NCI-H460 (cell line): ENCODE measurements around the gene DNAI7. TPM values are rescaled to one million over a fixed set of nuclear protein-coding genes. Genes with fewer than 3 reads are reported as not detected.

ENCODE experiments used
- DNase-seq: peaks from one replicate; pipeline ENCODE4 v3.0.0-alpha.2; 2016; ENCODE audit warnings: low read depth; ENCODE audit errors: extremely low read depth
- total RNA-seq: library from RNA; depleted of rRNA; stranded (reverse); fragments of >200 nt; shearing (Covaris generic); gene quantifications from 2 replicates; pipeline ENCODE4 v1.2.3, GENCODE V29; 2014

DNAI7 gene
- total RNA-seq, 1 experiment from 2014 or later = not detected

DNA sequence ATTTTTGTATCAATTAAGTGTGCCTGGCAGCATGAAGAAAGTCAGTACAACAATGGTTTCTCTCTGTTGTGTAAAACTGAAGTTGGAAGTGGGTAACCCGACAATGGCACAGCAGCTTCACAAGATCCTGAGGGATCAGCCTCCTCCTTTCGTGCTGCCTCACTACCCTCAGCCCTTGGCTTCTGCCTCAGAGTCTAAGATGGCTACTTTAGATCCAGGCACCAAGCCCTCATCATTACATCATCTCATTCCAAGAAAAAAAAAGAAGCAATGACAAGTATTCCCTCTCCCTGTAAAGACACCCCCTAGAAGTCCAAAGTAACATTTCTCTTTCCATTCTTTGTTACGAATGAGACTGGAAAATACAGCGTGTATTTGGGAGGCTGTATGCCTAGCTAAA, 92.6 kb downstream of the DNAI7 start:
- no peak for DNase-seq

DNA sequence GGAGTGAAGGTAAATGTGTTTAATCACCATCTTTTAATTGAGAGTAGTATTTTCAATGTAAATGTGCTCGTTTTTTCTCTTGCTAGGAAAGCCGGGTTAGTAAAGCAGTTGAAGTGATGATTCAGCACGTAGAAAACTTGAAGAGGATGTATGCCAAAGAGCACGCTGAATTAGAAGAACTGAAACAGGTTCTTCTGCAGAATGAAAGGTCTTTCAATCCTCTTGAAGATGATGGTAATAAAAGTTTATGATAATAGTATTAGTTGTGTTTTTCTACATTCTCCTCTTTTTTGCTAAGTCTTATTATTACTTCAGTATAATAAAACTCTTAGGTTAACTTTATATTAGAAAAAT, 93.9 kb downstream of the DNAI7 start:
- DNase-seq = no peak

DNA sequence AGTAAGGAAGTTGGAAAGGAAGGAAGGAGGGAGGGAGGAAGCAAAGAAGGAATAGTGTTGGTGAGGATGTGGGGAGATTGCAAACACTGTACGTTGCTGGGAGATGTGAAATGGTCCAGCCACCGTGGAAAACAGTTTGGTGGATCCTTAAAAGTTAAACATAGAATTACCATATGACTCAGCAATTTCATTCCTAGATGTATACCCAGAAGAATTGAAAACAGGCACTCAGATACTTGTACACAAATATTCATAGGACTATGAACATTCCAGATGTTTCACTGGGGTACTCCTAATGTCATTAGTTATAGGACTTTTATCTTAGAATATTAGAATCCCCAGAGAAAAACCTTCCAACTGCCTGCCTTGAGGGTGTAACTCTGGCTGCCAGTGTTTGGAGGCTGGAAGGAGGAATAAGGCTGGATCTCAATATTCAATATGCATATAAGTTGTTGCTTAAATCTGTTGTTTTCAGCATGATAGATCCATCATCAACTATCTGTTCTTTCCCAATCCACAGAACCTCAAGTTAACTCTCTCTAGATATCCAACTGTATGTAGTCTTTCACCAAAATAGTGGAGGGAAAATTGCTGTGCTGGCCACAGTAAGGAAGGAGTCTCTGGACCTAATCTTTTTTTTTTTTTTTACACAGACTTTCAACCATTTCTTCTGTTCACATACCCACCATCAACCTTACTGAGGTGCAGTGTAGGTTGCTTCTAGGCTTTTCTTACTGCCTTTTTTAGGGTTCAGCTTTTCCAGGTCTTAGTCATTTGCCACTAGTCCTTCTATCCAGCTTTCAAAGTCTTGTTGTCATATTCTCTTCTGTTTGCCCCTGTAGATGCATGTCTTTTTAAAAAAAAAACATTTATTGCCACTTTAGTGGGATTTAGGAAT, 94.5 kb downstream of the DNAI7 start:
- DNase-seq = no peak

DNA sequence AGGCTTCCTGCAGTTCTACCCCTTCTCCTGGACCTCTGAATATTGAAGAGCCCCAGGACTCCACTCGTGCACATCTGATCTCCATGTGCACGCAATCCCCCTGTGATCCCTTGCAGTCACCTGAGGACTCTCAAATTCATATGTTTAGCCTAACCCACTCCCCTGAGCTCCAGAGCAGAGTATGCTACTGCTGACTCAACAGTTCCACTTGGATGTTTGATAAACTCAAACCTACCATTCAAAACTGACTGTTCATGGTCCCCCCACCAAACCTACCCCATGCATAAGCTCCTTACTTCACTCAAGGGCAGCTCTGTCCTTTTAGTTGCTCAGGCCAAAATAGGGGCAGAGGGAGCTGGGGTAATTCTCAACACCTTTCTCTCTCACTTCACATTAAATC, 96.0 kb downstream of the DNAI7 start:
- no peak for DNase-seq

DNA sequence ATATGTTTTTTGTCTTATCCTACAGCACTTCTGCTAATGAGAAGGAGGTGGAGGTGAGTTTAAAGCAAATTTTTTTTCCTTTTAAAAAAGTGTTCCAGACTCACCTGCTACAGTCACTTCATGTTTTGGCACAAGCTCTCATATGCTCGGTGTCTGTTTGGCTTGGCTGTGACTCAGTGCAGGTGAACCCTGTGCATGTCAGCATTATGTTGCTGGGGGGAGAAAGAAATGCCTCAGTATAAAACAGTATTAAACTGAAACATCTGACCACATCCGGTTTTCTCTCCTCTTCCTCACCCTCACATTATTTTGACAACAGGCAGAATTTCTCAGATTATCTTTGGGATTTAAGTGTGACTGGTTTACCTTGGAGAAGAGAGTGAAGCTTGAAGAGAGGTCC, 105.2 kb downstream of the DNAI7 start:
- DNase-seq = no peak

DNA sequence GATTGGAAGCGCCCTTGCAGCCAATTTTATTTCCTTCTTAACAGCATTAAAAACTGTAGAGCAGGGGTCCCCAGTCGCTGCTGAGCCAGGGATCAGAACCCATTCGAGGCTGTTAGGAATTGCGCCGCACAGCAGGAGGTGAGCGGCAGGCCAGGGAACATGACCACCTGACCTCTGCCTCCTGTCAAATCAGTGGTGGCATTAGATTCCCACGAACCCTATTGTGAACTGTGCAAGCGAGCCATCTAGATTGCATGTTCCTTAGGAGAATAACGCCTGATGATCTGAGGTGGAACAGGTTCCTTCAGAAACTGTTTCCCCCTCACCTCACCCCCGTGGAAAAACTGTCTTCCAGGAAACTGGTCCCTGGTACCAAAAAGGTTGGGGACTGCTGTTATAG, 107.4 kb downstream of the DNAI7 start:
- no peak for DNase-seq

DNA sequence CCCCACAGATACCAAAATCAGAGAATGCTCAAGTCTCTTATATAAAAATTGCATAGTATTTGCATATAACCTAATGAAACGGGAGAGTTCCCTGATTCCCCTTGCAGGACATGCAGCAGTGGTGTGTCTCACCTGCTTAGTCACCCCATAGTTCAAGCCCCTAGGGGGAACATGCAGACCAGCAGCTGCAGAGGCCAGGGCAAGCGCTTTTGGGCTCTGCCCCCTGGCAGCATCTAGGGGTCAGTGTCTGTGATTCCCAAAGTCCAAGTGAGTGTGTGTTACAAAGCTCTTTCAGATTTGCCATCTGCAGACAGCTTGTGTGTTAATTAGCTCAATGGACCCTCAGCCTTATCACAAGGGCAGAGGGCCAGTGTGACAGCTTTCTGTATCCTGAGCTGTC, 110.1 kb downstream of the DNAI7 start:
- no peak for DNase-seq

DNA sequence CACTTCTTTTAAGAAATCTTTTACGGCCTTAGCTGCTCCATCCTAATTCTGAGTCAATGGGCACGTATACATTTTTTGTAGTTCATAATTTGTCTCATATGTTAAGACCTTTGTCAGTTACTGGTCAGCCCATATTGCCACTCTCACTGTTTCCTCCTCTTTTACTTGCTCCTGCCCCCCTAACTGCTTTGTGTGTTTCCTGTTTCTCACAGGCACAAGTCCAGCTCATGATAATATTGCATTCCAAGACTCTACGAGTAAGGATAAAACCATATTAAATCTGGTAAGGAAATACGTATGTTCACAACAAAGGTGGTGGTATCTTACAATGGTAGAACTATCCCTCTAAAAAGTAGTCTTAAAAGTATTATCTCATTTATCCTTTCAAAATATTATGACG, 111.7 kb downstream of the DNAI7 start:
- DNase-seq = no peak

DNA sequence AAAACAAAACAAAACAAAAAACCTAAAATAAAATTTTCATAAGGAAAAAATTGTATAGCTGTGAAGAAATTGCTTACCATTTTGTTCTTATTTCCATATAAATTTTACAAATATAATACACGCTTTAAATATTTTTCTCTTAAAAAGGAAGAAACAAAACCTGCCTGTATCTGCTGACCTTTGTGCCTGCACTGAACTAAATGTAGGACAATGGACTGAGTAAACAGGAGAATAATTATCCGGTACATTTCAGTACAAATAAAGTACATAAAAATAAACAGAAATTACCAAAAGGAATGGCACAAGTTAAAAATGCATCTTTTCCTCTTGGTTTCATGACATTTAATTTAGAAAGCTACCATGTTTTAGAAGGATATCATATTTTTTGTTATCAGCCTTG, 112.3 kb downstream of the DNAI7 start:
- no peak for DNase-seq

DNA sequence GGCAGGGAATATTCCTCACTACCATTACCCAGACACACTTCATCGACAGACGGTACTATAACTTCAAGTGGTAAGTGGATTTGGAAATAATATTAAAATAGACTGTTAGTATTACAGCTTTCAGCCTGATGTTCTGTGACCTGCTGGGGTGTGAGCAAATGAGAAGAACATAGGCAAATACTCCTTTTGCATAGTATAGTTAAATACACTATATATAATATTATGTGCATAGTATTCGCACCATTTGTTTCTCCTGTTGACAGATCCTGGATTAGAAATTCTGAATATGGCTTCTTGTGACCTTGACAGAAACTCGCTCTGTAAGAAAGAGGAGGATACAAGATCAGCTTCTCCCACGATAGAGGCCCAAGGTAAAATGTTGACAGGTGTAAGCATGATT, 115.6 kb downstream of the DNAI7 start:
- no peak for DNase-seq

DNA sequence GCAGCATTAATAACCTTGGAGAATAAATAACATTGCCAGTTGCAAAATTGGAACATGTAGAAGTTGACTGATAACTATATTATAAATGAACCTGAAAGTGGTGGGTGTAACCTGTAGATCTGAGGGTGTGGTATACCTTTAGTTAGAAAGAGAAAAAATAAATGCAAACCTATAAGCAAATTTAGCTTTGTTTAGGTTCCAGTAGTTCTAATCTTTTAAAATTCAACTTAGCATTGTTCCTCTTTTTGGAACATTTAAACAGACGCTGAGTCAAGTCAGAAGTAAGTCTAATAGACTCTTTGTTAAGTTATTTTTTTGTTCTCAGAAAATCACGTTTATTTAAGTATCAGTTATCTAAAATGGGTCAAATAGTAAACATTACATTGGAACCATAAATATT, 120.0 kb downstream of the DNAI7 start:
- no peak for DNase-seq

DNA sequence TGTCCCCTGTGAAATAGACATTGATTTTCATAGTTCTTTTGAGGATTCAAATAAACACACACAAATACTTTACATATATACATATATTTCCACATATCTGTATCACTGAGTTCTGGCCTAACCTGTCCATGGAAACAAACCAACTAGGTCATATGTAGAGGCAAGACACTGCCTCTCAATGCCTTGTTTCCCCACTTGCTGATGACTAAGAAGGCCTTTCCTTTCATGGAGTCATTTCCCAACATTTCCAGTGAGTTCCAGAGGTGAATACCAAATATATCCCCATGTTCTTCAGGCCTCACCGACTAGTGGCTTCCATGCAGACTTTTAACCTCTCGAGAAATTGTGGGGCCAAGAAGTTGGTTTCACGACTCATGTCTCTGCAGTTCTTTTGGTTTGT, 120.8 kb downstream of the DNAI7 start:
- DNase-seq = no peak

DNA sequence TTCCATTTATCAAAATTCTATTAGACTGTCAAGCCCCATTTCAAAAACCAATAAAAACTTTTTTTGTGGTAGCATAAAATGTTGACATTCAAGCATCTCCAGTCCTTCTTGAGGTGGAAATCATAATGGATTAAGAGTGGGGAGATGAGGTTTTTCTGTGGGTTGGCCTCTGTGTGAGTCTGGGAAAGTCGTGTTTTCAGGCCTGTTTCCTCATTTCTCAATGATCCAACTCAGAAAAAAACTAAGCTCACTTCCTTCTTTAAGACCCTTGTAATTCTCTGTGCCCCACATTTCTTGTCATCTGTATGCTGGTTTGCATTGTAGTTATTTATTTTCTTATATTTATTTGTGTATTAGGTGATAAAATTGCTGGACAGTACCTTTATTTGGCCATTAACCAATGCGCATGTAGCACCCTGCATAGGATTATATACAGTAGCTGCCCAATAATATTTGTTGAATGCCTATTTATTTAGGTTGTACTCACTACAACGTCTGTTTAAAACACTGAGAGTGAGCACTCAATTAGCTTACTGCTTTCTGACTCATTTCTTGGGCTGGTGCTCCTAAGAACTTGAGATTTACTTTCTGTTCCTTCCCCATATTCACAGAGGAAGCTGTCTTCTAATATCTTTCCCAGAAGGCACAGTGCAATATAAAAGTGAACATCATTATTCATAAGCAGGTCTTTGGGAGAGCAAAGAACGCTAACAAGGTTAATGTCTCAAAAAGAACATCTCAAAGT, 121.9 kb downstream of the DNAI7 start:
- no peak for DNase-seq

DNA sequence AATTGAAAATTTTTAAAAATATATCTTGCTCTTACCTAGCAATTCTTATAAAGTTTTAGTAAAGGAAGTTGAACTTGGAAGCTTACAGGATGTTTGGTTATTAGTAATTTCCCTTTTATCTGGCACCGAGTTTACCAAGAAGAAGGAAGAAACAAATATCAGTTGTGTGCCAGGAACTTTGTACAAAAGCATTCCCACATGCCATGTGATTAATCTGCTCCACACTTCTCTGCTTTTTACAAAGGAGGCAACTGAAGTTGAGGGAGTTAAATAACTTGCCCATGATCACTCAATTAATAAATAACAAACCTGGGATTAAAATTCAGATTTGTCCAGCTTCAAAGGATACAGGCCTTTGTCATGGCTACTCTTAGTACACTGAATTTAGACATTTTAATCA, 123.6 kb downstream of the DNAI7 start:
- DNase-seq = no peak

DNA sequence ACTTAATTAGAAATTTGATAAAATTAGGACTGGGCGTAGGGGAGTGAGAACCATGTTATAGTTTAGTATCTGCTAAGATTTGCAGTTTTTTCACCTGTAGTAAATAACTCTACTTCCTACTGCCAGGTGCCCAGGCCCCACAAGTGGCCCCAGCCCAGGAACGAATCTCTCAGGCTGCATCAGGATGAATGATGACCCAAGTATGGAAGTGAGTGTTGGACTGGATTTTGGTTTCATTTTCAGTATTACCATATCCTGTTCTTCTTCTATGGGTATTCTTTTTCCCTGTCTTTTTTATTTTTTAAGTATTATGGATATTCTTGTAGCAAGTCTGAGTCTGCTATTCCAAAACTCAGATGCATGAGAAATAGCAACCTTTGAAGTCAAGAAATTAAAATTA, 125.7 kb downstream of the DNAI7 start:
- no peak for DNase-seq

DNA sequence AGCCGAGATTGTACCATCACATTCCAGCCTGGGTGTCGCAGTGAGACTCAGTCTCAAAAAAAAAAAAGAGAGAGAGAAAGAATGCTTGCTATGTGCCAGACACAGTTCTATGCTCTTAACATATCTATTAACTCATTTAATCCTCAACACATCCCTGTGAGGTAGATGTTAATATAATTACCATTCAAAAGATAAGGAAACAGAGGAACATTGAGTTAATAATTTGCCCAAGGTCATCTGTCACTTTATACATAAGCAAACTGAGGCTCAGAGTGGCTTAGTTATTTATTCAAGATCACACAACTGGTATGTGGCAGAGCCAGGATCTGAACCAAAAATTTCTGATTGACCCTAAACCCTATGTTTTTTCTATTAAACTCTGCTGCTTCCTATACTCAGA, 129.9 kb downstream of the DNAI7 start:
- DNase-seq = no peak

DNA sequence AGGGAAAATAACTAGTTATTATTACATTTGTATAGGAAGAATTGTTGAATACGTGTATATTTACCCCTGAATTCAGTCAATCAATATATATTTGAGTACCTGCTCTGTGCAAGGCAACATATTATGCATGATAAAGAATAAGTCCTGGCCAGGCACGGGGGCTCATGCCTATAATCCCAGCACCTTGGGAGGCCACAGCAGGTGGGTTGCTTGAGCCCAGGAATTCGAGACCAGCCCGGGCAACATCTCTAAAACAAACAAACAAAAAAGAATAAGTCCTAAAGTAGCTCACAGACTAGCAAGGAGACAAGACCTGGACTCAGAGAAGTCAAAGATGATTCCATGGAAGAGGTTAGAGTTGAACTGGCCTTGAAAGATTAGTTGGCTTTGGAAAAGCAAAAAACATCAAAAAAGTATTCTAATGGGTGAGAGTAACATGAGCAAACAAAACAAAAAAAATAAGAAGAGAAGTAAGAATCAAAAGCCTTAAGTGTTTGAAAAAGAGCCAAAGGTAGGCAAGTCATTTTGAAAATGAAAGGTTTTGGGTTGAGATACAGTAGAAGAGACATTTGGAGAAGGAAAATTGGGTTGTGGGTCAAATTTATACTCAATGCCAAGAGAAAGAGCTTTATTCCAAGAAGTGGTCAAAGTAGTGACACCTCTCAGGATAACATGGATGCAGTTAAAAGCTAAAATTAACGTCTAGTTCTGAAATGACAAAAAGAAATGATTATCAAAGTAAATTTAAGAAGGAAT, 130.9 kb downstream of the DNAI7 start:
- DNase-seq = no peak

DNA sequence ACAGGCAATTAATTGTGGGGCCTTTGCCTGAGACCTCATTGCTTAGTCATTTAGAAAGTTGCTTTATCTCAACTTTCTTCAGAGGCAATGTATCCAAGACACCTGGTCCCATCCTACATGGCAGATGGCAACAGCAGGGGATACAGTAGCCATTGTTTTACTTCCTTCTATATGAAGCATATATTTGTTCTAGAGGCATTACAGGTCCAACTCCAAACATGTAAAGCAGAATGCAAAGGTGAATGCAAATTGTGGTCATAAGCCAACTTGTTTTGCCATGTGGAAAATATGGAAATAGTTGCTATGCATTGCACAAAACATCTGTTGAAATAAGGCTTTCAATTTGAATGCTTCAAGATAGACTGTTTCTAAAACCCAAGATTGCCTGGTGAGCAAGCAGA, 136.3 kb downstream of the DNAI7 start:
- DNase-seq = no peak
